SK-N-SH (cell line): Measurements from ENCODE around the gene RAPGEF6. TPM values are rescaled to one million over a fixed set of nuclear protein-coding genes. Genes with fewer than 3 reads are reported as not detected.

Experiments used
- CTCF ChIA-PET: fragments of 300-600, 350-600 bp; formaldehyde crosslinking; extraction: SDS; loops from one replicate; lab custom pipeline; 2021; lab: Yijun Ruan, JAX
- POLR2A ChIA-PET: fragments of 350-600 bp; sonication (Branson Sonifier 250); formaldehyde crosslinking; extraction: SDS; loops from one replicate; lab custom pipeline; 2020; ENCODE audit warnings: antibody characterized with exemption, inconsistent platforms; lab: Yijun Ruan, JAX
- DNase-seq: peaks from one replicate; pipeline ENCODE4 v3.0.0; 2012
- H2AFZ ChIP-seq: fragments of 200-600 bp; sonication (generic); 2 replicates; pipeline ENCODE4 v1.8.1; 2016; ENCODE audit warnings: antibody characterized with exemption, mild to moderate bottlenecking, low read depth
- H3F3A ChIP-seq: fragments of 200-600 bp; sonication (generic); replicated peaks from 2 replicates; pipeline ENCODE3; 2016; ENCODE audit warnings: antibody characterized with exemption, mild to moderate bottlenecking; ENCODE audit not compliant: insufficient read depth
- H3K27ac ChIP-seq, 2 experiments: fragments of 200-500 bp in 1 of 2; fragments of 200-600 bp in 1 of 2; sonication (Bioruptor generic) in 1 of 2; sonication (generic), shearing (Covaris generic) in 1 of 2; 2 replicates each; pipeline versions ENCODE4 v1.5.1 to v1.6.1; 2014 to 2016; ENCODE audit warnings: low read depth in 2 of 2, inconsistent platforms in 1 of 2, low read length in 1 of 2, mild to moderate bottlenecking in 1 of 2, mixed read lengths in 1 of 2
- H3K27me3 ChIP-seq: fragments of 200-600 bp; sonication (generic), shearing (Covaris generic); 2 replicates; pipeline ENCODE4 v1.6.1; 2016; ENCODE audit warnings: mixed run types; ENCODE audit not compliant: insufficient read depth
- H3K36me3 ChIP-seq, 2 experiments: fragments of 200-500 bp in 1 of 2; fragments of 200-600 bp in 1 of 2; sonication (Bioruptor generic) in 1 of 2; sonication (generic) in 1 of 2; replicated peaks in 1 of 2; 2 replicates each; pipeline versions ENCODE3 to v1.5.1; 2014 to 2016; ENCODE audit warnings: low read length in 1 of 2, mild to moderate bottlenecking in 1 of 2; ENCODE audit not compliant: insufficient read depth in 2 of 2, control insufficient read depth in 1 of 2
- H3K4me1 ChIP-seq, 2 experiments: fragments of 200-500 bp in 1 of 2; fragments of 200-600 bp in 1 of 2; sonication (Bioruptor generic) in 1 of 2; sonication (generic), shearing (Covaris generic) in 1 of 2; 2 replicates each; pipeline versions ENCODE4 v1.5.1 to v1.6.1; 2014 to 2016; ENCODE audit warnings: low read depth in 1 of 2, low read length in 1 of 2, mixed run types in 1 of 2; ENCODE audit not compliant: insufficient read depth in 2 of 2, control insufficient read depth in 1 of 2
- H3K4me2 ChIP-seq: fragments of 200-600 bp; sonication (generic), shearing (Covaris generic); 2 replicates; pipeline ENCODE4 v1.6.1; 2017; ENCODE audit warnings: mixed run types
- H3K4me3 ChIP-seq, 2 experiments: fragments of 200-500 bp in 1 of 2; fragments of 200-600 bp in 1 of 2; sonication (Bioruptor generic) in 1 of 2; sonication (generic), shearing (Covaris generic) in 1 of 2; 2 replicates each; pipeline versions ENCODE4 v1.5.1 to v1.8.1; 2014 to 2016; ENCODE audit warnings: low read depth in 2 of 2, inconsistent platforms in 1 of 2, low read length in 1 of 2, mild to moderate bottlenecking in 1 of 2, mixed read lengths in 1 of 2, moderate library complexity in 1 of 2
- H3K79me2 ChIP-seq: fragments of 200-600 bp; sonication (generic); 2 replicates; pipeline ENCODE4 v1.8.1; 2017; ENCODE audit warnings: mild to moderate bottlenecking; ENCODE audit not compliant: insufficient read depth
- H3K9ac ChIP-seq: fragments of 200-600 bp; sonication (generic); 2 replicates; pipeline ENCODE4 v1.6.1; 2017; ENCODE audit warnings: mixed run types
- H3K9me2 ChIP-seq: fragments of 200-600 bp; sonication (generic); 2 replicates; pipeline ENCODE4 v1.6.1; 2017; ENCODE audit warnings: mixed run types
- H3K9me3 ChIP-seq: fragments of 200-600 bp; sonication (generic); 2 replicates; pipeline ENCODE4 v1.6.1; 2017; ENCODE audit warnings: mixed run types, mild to moderate bottlenecking, moderate library complexity
- H4K20me1 ChIP-seq: fragments of 200-600 bp; sonication (generic); 2 replicates; pipeline ENCODE4 v1.6.1; 2017; ENCODE audit warnings: mild to moderate bottlenecking, mixed run types; ENCODE audit not compliant: insufficient read depth
- CHD2 ChIP-seq: fragments of 150-350 bp; IDR thresholded peaks from 2 replicates; pipeline ENCODE4 v1.6.1; 2018; ENCODE audit warnings: low read length; ENCODE audit not compliant: partially characterized antibody
- EP300 ChIP-seq, 2 experiments: IDR thresholded peaks; 2 replicates each; pipeline versions ENCODE4 v1.4.0 to v1.6.1; 2012; ENCODE audit warnings: borderline replicate concordance in 1 of 2, low read depth in 1 of 2, low read length in 1 of 2
- FOSL2 ChIP-seq: IDR thresholded peaks from 2 replicates; pipeline ENCODE4 v1.4.0; 2012; ENCODE audit warnings: low read depth, mild to moderate bottlenecking, moderate library complexity, borderline replicate concordance
- GABPA ChIP-seq: IDR thresholded peaks from 2 replicates; pipeline ENCODE4 v1.4.0; 2012; ENCODE audit warnings: low read depth, mild to moderate bottlenecking
- GATA2 ChIP-seq: sonication (generic); formaldehyde crosslinking; IDR thresholded peaks from 2 replicates; pipeline ENCODE4 v1.5.0; 2020; ENCODE audit warnings: mild to moderate bottlenecking, missing genetic modification reagents
- JUND ChIP-seq: IDR thresholded peaks from 2 replicates; pipeline ENCODE4 v1.4.0; 2012
- MEF2A ChIP-seq: IDR thresholded peaks from 2 replicates; pipeline ENCODE4 v1.4.0; 2012; ENCODE audit warnings: low read depth, borderline replicate concordance
- NRF1 ChIP-seq: IDR thresholded peaks from 2 replicates; pipeline ENCODE4 v1.6.1; 2012; ENCODE audit warnings: low read depth, mild to moderate bottlenecking, low read length
- PBX3 ChIP-seq: IDR thresholded peaks from 2 replicates; pipeline ENCODE4; 2012
- POLR2AphosphoS5 ChIP-seq: IDR thresholded peaks from 2 replicates; pipeline ENCODE4 v1.6.1; 2012; ENCODE audit warnings: low read depth, low read length
- RFX5 ChIP-seq: IDR thresholded peaks from 2 replicates; pipeline ENCODE4 v1.6.1; 2012; ENCODE audit warnings: mild to moderate bottlenecking, improper control_type of control experiment, low read length
- RXRA ChIP-seq: IDR thresholded peaks from 2 replicates; pipeline ENCODE4 v1.4.0; 2012; ENCODE audit warnings: low read depth, mild to moderate bottlenecking, borderline replicate concordance
- SMC3 ChIP-seq: IDR thresholded peaks from 2 replicates; pipeline ENCODE4 v1.6.1; 2012; ENCODE audit warnings: low read depth, low read length, improper control_type of control experiment
- TAF1 ChIP-seq: IDR thresholded peaks from 2 replicates; pipeline ENCODE4 v1.6.1; 2012; ENCODE audit warnings: low read depth, mild to moderate bottlenecking, low read length, moderate library complexity, borderline replicate concordance
- TCF12 ChIP-seq: IDR thresholded peaks from 2 replicates; pipeline ENCODE4 v1.4.0; 2012
- WGBS: methylation state at CpG from one replicate; pipeline ENCODE4 v1.1.6; 2017; ENCODE audit warnings: low lambda C conversion rate; 5-methylcytosine and 5-hydroxymethylcytosine counted together
- polyA plus RNA-seq, 3 experiments: library from polyadenylated mRNA; depleted of rRNA; stranded (reverse); fragments of >200 nt; gene quantifications; 2 replicates each; pipeline ENCODE4 v1.2.3, GENCODE V29; 2012
- TF ChIP-seq, protein P1 (sequence below): IDR thresholded peaks from 2 replicates; pipeline ENCODE4 v1.6.1; 2012; ENCODE audit warnings: mild to moderate bottlenecking, low read depth, low read length, moderate library complexity
- TF ChIP-seq, protein P2 (sequence below): IDR thresholded peaks from 2 replicates; pipeline ENCODE4 v1.4.0; 2012; ENCODE audit warnings: low read depth
- TF ChIP-seq, protein P3 (sequence below): IDR thresholded peaks from 2 replicates; pipeline ENCODE4 v1.4.0; 2012; ENCODE audit warnings: low read depth, borderline replicate concordance
- TF ChIP-seq, protein P4 (sequence below): fragments of 150-350 bp; IDR thresholded peaks from 2 replicates; pipeline ENCODE4 v1.6.1; 2016; ENCODE audit warnings: mild to moderate bottlenecking, low read depth, low read length

RAPGEF6 gene
- polyA plus RNA-seq, 1 of the 3 experiments (the other 2 are of a cell fraction) = 2.9 TPM

GRCh38 chr5:131431794-131432193 lies 203.2 kb downstream of the RAPGEF6 start:
- POLR2A ChIA-PET = no interaction called here

More at GRCh38 chr5:131431794-131432193, 203.2 kb downstream of the RAPGEF6 start:
- Histone ChIP-seq H3K9me2 (no peaks in the 10 kb centered on the region), H3K36me3 (peaks cover 46 to 47% of the 10 kb centered on the region in 2 experiments), H3K79me2 (no peaks in the 10 kb centered on the region), H3K4me1 (peaks cover 0 to 5% of the 10 kb centered on the region in 2 experiments; a peak in 1 of 4 replicates)
- WGBS = 100% methylated on average over 2 of the region's 2 CpGs
- DNase-seq = no peak
- TF ChIP-seq MEF2A (no peak), TAF1 (no peak), JUND (no peak), NRF1 (no peak), SMC3 (no peak), CHD2 (no peak), GABPA (no peak), POLR2AphosphoS5 (no peak), RFX5 (no peak), TCF12 (no peak), EP300 (IDR thresholded peaks at IDR 0.05; ENCODE audit: borderline replicate concordance in 1 of 2, low read depth in 1 of 2, low read length in 1 of 2) (no peak), GATA2 (CRISPR knock-in tag) (no peak), PBX3 (no peak), RXRA (no peak), FOSL2 (no peak)
- TF ChIP-seq, protein P1, sequence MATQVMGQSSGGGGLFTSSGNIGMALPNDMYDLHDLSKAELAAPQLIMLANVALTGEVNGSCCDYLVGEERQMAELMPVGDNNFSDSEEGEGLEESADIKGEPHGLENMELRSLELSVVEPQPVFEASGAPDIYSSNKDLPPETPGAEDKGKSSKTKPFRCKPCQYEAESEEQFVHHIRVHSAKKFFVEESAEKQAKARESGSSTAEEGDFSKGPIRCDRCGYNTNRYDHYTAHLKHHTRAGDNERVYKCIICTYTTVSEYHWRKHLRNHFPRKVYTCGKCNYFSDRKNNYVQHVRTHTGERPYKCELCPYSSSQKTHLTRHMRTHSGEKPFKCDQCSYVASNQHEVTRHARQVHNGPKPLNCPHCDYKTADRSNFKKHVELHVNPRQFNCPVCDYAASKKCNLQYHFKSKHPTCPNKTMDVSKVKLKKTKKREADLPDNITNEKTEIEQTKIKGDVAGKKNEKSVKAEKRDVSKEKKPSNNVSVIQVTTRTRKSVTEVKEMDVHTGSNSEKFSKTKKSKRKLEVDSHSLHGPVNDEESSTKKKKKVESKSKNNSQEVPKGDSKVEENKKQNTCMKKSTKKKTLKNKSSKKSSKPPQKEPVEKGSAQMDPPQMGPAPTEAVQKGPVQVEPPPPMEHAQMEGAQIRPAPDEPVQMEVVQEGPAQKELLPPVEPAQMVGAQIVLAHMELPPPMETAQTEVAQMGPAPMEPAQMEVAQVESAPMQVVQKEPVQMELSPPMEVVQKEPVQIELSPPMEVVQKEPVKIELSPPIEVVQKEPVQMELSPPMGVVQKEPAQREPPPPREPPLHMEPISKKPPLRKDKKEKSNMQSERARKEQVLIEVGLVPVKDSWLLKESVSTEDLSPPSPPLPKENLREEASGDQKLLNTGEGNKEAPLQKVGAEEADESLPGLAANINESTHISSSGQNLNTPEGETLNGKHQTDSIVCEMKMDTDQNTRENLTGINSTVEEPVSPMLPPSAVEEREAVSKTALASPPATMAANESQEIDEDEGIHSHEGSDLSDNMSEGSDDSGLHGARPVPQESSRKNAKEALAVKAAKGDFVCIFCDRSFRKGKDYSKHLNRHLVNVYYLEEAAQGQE = no peak
- TF ChIP-seq, protein P2, sequence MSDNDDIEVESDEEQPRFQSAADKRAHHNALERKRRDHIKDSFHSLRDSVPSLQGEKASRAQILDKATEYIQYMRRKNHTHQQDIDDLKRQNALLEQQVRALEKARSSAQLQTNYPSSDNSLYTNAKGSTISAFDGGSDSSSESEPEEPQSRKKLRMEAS = no peak
- TF ChIP-seq, protein P3, sequence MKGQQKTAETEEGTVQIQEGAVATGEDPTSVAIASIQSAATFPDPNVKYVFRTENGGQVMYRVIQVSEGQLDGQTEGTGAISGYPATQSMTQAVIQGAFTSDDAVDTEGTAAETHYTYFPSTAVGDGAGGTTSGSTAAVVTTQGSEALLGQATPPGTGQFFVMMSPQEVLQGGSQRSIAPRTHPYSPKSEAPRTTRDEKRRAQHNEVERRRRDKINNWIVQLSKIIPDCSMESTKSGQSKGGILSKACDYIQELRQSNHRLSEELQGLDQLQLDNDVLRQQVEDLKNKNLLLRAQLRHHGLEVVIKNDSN = no peak
- TF ChIP-seq, protein P4, sequence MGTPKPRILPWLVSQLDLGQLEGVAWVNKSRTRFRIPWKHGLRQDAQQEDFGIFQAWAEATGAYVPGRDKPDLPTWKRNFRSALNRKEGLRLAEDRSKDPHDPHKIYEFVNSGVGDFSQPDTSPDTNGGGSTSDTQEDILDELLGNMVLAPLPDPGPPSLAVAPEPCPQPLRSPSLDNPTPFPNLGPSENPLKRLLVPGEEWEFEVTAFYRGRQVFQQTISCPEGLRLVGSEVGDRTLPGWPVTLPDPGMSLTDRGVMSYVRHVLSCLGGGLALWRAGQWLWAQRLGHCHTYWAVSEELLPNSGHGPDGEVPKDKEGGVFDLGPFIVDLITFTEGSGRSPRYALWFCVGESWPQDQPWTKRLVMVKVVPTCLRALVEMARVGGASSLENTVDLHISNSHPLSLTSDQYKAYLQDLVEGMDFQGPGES = no peak
- TF ChIP-seq, all 33 proteins: peak for 0
- Histone ChIP-seq H2AFZ (no peak overlapping the region), H3K27ac (no peak overlapping the region), H4K20me1 (no peaks in the 10 kb centered on the region), H3F3A (peaks cover 4% of the 10 kb centered on the region), H3K27me3 (no peaks in the 10 kb centered on the region), H3K4me3 (no peak overlapping the region), H3K4me2 (no peak overlapping the region), H3K9me3 (no peaks in the 10 kb centered on the region), H3K9ac (no peak overlapping the region)
- CTCF ChIA-PET = interaction anchor here (0.6 to 1.5 kb wide), 3 partner anchors 13 to 631 kb away, joined by 3 to 4 read pairs (median 4); no protein-coding TSS in a partner anchor
